GM19351 (cell line): ENCODE data around the gene ARL6IP4.
"Not testable (repeated sequence)": the region's sequence is repeated elsewhere in the genome, so short reads cannot be mapped to it uniquely, and the experiment has no call there.

Experiments used
- ATAC-seq: cut with Tn5 transposase; IDR thresholded peaks from one replicate; pipeline ENCODE4 v1.9.1; 2021; ENCODE audit warnings: mild to moderate bottlenecking, moderate library complexity; ENCODE audit not compliant: unreplicated experiment

Gene ARL6IP4

DNA sequence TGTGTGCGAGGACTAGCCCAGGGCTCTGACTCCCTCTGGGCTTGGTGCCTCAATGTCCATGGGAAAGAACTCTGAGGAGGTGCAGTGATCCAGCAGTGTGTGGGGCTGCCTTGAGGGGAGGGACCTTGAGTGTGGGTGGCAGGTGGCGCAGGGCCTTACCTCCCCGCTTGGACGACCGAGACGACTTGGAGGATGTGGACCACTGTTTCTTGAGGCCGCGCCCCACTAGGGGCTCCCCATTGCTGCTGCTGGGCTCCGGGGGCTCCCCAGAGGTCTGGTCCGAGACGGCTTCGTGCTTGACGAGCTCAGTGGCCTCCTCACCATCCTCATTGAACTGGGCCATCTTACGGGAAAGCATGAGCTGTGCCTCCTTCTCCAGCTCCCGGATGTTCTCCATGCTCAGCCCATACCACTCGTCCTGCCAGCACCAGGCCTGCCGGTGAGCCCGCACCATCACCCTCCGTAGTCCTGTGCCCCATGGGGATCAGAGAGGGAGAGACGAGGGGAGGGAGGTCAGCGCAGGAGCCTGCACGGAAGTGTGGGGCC, 24.7 kb downstream of the ARL6IP4 start:
- no peak for ATAC-seq

DNA sequence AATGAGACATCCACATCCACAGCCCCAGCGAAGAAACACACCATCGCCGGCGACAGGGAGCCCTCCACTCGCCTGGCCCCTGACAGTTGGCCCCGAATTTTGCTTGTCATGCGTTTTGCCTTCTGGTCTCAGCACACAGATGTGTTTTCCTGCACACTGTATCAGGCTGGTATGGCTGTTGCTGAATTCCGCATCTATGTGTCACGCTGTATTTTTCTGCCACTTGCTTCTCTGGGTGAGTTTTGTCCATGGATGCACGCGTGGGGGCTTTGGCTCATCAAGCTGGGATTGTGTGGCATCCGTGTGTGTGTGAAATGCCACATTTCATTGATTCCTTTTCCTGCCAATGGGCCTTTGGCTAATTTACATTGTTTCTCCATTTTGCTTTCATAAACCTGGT, 26.5 kb downstream of the ARL6IP4 start:
- no peak for ATAC-seq

DNA sequence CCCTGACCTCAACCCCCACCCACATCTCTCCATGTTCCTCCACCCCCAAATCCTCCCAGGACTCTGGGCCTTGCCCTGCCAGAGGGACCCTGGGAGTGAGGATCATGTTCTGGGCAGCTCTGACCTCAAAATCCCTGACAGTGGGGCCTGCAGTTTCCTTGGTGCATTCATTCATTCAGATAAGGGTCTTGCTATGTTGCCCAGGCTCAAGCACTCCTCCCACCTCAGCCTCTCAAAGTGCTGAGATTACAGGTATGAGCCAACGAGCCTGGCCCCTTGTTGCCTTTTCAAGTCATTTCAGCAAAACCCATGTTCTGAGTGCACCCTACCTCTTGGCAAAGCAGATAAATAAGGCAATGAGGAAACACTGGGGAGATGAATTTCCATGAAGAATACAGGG, 29.6 kb downstream of the ARL6IP4 start:
- no peak for ATAC-seq

DNA sequence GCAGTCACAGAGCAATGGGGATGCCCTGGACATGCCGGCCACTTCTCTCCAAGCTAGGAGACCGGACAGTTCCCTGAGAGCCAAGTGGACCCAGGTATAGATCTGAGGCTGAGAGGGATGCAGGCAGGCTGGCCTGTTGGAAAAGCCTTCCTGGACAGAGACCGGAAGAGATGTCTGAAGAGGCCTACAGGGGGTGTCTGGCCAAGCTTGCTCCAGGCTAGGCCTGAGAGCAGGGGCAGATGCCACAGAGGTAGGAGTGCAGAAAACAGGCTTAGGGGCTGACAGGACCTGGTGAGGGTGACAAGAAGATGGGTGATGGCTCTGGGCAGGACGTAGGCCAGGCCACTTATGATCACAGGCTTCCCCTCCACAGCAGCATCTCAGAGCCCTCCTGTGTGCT, 30.2 kb downstream of the ARL6IP4 start:
- ATAC-seq, result no peak

DNA sequence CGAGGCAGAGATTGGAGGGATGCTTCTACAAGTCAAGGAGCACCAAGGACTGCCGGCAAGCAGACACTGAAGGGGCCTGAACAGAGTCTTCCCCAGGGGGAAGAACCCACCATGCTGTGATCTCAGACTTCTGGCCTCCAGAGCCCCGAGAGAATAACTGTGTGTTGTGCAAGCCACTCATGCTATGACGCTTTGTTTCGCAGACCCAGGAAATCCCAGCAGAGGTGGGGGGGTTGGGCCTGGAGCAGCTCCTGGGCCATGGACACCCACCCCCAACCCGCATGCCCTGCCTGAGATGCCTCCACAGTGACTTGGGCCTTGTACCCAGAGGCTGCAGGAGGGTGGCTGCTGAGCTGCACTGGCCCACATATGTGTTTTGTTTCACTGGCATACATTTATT, 31.2 kb downstream of the ARL6IP4 start:
- no peak for ATAC-seq

DNA sequence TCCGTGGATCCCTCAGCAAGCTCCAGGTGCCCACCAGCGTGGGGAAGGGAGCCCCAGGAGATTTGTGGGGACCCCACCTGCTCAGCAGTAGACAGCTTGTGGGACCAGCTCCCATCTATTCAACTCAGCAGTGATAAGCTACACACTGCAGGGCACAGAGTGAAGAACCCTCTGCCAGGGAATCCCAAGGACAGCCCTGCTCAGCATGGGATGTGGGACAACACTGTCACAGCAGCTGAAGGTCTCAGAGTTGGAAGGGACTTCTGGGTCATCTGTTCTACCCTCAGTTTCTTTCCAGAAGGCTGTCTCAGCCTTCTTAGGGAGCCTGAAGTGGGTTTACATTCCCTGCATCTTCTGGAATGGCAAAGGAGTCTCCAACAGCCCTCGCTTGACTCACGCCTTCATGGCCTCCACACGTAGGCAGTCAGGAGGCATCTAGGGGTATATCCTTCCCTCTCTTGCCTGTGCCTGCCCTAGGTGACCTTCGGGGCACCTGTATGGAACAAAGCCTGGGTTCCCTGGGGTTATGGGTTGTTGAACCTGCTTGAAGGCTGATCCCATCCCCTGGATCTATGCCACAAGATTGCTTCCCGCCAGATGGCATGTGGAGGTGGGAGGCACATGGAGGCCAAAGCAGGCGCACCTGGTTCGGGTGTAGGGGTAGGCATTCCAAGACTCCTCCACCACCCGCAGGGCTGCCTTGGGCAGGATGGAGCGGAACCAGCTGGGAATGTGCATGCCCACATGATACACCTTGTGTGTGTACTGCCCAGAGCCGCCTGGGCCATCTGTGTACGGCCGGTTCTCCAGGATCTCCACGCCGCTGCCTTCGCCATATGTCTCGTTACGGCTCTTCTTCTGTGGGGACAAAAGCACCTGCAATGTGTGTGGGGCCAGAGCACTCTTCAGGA, 33.0 kb downstream of the ARL6IP4 start:
- no peak for ATAC-seq

DNA sequence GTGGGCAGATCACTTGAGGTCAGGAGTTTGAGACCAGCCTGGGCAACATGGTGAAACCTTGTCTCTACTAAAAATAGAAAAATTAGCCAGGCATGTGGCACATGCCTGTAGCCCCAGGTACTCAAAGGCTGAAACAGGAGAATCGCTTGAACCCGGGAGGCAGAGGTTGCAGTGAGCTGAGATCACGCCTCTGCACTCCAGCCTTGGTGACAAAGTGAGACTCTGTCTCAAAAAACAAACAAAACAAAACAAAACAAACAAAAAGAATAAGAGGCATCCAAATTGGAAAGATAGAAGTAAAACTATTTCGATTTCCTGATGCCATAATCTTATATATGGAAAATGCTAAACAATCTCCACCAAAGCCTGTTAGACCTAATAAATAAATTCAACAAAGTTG, 34.0 kb downstream of the ARL6IP4 start:
- ATAC-seq, result not testable (repeated sequence)

DNA sequence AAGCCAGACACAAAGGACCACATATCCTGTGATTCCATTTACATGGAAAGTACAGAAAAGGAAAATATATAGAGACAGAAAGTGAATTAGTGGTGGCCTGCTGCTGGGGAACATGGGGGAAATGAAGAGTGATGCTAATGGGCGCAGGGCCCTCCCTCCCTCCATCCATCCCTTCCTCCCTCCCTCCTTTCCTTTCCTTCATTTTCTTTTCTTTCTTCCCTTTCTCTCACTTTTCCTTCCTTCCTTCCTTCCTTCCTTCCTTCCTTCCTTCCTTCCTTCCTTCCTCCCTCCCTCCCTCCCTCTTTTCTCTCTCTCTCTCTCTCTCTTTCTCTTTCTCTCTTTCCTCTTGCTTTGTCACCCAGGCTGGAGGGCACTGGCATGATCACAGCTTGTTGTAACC, 37.3 kb downstream of the ARL6IP4 start:
- ATAC-seq, result no peak

DNA sequence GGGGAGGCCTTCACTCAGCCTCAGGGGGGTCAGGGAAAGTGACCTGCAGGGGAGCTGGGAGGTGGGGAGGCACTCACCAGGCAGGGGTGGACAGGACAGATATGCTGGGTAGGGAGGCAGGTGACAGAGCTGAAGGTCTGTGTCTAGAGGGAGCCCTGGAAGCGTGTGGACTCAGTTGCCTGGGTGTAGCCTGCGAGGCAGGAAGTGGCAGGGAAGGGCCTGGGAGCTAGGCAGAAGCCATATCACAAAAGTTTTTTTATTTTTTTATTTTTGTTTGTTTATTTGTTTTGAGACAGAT, 39.3 kb downstream of the ARL6IP4 start:
- ATAC-seq, result no peak

DNA sequence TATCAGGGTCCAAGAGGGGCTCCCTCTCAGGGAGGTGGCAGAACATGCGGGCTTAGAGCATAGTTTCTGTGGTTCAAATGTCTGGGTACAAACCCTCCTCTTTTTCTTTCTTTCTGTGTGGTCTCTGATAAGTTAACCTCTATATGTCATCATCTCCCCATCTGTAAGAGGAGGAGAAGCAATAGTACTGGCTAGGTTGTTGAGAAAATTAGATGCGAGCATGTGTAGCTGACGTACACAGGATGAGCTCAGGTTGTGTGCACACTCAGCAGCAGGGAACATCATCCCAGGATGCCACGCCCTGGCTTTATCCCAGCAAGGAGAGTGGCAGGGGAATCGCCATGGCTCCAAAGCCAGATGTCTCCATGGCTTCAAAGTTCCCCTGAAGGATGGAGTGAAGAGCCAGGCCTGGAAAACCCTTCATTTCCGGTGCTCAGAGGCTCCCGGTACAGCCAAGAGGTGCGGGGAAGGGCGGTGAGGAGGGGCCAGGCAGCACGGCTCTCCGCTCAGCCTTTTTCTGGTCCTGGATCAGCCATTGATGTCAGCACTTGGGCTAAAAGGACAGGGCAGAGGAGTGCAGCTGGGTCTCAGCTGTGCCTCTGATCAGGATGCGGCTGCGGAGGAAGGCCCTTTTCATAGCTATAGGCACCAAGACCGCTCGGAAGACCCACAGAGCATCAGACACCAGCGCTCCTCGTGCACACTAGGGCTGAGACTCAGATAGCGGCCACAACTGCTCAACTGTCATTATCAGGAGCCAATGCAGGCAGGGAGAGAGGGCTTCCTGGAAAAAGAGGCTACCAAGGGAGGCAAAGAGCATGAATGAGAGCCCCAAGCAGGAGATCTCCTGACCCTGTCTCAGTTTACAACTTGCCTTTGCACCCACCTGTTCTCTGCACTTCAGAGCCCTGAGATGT, 41.5 kb downstream of the ARL6IP4 start:
- no peak for ATAC-seq

DNA sequence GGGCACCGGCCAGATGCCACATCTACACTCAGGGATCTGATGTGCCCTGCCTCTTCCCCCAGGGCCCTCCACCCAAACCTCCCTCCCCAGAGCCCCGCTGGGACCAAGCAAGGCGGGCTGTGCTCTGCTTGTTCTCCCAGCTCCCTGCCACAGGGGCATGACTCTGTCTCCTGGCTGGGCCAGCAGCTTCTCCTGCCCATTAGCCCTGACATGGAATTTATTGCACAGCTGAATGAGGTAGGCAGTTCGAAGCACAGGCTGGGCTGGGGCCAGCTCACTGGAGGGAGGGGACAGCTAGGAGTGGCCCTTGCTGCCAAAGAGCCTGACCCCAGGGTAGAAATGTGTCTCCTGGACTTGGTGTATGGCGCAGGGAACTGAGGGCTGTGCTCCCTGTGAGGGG, 42.4 kb downstream of the ARL6IP4 start:
- no peak for ATAC-seq

DNA sequence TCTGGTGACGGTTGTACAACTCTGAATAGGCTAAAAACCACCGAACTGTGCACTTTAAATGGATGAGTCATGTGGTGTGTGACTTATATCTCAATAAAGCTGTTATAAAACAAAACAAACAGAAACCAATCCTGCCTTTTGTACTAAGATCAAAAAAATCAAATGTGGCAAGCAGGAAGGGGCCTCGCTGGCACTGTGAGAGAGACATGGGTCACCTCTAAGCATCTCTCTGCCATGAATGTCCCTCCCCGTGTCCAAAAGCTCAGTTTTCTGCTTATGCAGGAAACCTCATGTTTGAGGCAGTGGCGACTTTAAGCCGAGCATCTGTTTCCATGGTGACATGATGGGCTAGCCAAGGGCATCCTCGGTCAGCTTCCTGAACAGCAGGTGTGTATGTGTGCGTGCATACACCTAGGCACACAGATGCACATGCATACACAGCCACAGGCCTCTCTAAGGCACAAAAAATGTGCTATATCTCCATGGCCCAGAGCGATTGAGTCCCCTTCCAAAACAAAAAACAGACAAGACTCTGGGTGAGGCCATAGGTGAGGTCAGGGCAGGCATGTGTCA, 44.4 kb downstream of the ARL6IP4 start:
- ATAC-seq, result no peak

DNA sequence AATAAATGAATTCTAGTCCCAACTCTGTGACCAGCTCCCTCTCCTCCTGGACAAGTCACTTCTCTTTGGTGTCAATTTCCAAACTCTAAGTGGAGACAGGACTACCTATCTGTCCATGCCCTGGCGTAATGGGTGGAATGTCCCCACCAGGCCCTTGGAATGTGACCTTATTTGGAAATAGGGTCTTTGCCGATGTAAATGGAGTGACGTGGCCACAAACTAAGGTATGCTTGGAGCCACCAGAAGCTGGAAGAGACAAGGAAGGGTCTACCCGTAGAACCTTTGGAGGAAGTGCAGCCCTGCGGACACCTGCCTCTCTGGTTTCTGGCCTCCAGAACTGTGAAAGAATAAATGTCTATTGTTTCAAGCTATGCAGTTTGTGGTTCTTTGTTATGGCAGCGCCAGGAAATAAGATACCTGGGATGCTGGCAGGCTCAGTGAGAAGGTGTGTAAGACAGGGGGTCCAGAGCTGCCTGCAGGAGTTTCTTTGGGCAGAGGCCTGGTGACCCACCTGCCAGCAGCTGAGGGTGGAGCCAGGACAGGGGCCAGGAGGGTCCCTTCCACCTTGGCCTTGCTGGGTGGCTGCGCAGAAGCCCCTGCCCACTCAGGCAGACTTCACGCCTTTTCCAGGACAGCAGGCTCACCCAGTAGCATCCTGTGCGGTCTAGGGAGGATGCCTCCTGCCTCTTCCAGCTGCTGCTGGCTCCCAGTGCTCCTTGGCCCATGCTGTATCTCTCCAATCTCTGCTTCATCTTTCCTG, 45.8 kb downstream of the ARL6IP4 start:
- ATAC-seq, result no peak

DNA sequence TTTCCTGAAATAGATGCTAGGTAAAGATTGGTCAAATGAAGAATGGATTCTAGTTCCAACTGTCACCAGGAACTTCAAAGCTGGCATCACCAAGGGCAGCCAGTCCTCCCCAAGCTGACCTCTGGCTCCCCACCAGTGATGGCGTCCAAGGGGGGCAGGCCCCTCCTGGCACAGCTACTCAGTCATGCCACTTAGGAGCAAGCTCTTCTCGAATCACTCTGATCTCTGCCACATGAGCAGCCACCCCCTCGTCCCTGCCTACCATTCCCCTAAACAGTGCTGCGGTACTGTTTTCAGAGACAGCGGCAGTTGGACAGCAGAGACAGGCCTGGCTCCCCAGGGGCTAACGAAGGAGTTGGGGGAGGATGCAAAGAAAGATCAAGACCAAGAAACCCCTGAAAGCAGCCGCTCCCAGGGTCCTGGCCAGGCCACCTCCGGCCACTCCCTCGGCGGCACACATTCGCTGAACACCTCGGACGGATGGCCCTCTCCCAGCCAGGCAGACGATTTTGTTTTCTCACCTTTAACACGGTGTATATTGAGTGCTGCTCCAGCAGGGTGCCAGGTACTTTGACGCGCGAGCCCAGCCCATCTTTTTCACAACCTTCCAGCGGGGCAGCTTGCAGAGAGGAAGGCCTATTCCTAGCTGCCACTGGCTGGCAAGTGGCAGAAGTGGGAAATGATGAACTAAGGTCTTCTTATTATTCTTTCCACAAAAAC, 47.4 kb downstream of the ARL6IP4 start:
- no peak for ATAC-seq

DNA sequence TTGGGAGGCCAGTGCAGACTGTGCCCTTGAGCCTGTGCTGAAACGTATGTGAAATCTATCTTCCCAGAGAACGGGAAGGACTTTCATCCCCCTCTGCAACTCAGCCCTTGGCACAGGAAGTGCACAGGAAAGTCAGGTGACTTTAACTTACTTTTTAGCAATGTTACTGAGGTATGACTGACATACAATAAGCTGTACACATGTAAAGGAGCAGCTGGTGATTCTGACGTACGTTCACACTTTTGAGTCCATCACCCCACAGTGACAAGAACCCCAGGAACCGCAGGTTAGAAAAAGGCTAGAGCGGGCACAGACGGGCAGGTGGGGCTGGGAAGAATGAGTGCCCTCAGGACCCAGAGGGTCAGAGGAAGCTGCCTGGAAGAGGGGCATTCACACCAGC, 48.0 kb downstream of the ARL6IP4 start:
- no peak for ATAC-seq

DNA sequence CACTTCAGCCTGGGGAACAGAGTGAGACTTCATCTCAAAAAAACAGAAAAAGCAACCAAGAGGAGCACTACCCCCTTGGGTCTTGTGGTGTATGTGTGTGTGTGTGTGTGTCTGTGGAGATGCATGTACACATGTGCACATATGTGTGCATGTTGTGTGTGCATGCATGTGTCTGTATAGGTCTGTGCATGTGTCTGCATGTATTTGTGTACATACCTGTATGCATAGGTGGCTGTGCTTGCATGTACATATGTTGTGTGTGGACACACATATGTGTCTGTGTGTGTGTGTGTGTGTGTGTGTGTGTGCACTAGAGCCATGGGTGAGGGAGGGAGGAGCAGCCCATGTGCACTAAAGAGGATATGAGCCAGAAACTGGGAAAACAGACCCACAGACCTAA, 49.1 kb downstream of the ARL6IP4 start:
- no peak for ATAC-seq

DNA sequence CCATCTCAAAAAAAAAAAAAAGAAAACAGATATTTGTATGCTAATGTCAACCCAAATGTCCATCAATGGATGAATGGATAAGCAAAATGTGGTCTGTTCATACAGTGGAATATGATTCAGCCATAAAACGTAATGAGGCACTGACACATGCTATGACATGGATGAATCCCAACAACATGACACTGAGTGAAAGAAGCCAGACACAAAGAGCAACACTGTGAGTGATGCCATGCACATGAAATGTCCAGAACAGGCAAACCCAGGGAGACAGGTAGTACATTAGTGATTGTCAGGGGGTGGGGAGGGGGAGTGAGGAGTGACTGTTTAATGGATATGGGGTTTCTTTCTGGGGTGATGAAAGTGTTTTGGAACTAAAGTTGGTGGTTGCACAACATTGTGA, 50.2 kb downstream of the ARL6IP4 start:
- ATAC-seq, result no peak

DNA sequence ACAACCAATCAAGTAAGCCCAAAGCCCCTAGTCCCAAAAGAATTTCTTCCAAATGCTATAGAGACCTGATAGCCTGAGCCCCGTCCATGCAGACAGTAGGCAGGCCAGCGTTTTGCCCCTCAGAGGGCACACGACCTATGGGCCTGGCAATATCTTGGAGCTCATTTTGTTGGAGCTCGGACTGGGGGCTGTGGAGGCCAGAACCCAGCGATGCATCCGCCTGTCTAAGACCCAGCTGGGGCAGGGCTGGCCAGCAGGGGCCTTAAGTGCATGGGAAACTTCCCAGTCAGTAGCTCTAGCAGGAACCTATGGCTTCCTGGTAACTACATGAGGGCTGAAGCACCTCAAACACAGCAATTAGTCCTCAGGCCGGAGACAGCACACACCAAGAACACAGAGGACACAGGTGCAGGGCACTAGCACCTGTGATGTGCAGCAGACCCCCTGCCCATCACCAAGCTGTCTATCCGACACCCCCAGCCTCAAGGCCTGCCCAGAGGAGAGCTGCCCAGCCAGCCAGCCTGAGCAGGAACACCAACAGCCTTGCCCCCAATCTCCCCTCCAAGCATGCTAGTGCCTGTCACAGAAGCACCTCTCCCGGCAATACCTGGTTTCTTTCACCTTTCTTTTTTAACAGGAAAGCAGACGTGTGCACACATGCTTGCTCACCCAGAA, 50.8 kb downstream of the ARL6IP4 start:
- ATAC-seq, result no peak
